ENCODE results near the gene DIPK1A. TPM values are rescaled to one million over a fixed set of nuclear protein-coding genes. Genes with fewer than 3 reads are reported as not detected.

Gene DIPK1A
- total RNA-seq, 1 donor from 2014 or later = 3.6 TPM

DNA sequence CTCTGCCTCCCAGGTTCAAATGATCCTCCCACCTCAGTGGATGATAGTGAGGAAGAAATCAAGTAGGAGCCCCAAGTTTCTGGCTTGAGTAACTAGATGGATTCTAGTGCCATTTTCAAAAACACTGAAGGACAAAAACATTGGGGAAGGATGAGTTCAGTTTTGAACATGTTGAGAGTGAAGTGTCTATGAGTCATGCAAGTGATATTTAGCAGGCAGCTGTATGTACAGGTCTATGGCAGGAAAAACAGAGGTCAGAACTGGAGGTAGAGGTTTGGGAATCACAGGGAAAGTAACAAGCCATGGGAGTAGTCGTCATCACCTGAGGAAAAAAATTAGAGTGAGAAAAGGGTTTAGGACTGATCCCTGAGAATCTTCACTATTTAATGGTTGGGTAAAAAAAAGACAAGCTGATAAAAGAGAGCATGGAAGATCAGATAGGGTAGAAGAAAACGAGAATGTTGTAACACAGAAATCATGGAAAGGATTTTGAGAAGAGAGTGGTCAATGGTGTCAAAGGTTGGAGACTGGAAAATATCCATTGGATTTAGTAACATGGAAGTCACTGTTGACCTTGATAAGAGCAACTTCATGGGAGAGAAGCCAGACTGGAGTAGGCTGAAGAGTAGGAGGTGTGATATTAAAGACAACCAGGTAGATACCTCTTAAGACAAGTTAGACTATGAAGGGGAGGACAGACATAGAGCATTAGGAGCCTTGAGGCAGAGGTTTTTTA, 53.1 kb downstream of the DIPK1A start:
- no peak overlapping the region for H3K9ac ChIP-seq
- no peaks in the 10 kb centered on the region for H3K9me3 ChIP-seq (ENCODE audit: low read depth)
- no peak for DNase-seq (ENCODE audit: low spot score)
- H3K36me3 ChIP-seq = no peaks in the 10 kb centered on the region
- no peaks in the 10 kb centered on the region for H3K79me2 ChIP-seq (ENCODE audit: low read depth)
- Mint-ChIP-seq H3K4me1 (no peaks in the 10 kb centered on the region), H3K27ac (no peak overlapping the region), H3K4me3 (no peak overlapping the region), H3K9me3 (peaks cover 2% of the 10 kb centered on the region), H3K36me3 (no peaks in the 10 kb centered on the region), H3K27me3 (ENCODE audit: insufficient read depth, low read depth) (peaks cover 2% of the 10 kb centered on the region)
- no peak overlapping the region for H2AFZ ChIP-seq (replicated peaks)
- no peaks in the 10 kb centered on the region for H3F3A ChIP-seq (ENCODE audit: low read depth)
- no peak overlapping the region for H3K4me2 ChIP-seq
- H3K4me1 ChIP-seq = no peaks in the 10 kb centered on the region
- TF ChIP-seq EZH2 (IDR thresholded peaks at IDR 0.05) (no peak), EZH2phosphoT487 (IDR thresholded peaks at IDR 0.05) (no peak)
- TF ChIP-seq, protein P1, sequence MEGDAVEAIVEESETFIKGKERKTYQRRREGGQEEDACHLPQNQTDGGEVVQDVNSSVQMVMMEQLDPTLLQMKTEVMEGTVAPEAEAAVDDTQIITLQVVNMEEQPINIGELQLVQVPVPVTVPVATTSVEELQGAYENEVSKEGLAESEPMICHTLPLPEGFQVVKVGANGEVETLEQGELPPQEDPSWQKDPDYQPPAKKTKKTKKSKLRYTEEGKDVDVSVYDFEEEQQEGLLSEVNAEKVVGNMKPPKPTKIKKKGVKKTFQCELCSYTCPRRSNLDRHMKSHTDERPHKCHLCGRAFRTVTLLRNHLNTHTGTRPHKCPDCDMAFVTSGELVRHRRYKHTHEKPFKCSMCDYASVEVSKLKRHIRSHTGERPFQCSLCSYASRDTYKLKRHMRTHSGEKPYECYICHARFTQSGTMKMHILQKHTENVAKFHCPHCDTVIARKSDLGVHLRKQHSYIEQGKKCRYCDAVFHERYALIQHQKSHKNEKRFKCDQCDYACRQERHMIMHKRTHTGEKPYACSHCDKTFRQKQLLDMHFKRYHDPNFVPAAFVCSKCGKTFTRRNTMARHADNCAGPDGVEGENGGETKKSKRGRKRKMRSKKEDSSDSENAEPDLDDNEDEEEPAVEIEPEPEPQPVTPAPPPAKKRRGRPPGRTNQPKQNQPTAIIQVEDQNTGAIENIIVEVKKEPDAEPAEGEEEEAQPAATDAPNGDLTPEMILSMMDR (IDR thresholded peaks at IDR 0.05) = no peak
- no peak overlapping the region for H3K4me3 ChIP-seq
- no peak overlapping the region for H3K27ac ChIP-seq
- H4K20me1 ChIP-seq (ENCODE audit: low read depth) = no peaks in the 10 kb centered on the region
- H3K27me3 ChIP-seq = no peaks in the 10 kb centered on the region

DNA sequence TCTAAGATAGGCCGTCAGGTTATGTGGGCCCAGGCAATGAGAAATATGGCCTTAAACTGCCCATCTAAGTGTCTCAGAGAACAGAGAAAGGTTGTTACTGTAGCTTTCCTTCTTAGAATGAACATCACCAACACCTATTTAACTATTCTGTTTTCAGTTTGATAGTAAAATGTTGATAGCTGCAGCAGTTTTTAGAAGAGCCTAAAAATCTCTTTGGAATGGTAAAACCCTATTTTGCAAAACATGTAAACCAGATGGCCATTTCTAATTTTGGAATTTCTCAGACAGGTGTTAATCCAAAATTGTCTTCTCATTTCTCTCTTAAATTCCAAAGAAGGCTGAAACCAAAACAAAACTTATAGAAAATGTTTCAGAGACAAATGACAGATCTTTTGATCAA, 57.5 kb downstream of the DIPK1A start:
- H3K27me3 ChIP-seq = no peaks in the 10 kb centered on the region
- H2AFZ ChIP-seq (replicated peaks) = no peak overlapping the region
- Mint-ChIP-seq H3K4me3 (no peak overlapping the region), H3K9me3 (peaks cover 8% of the 10 kb centered on the region), H3K4me1 (no peaks in the 10 kb centered on the region), H3K27ac (no peak overlapping the region), H3K36me3 (no peaks in the 10 kb centered on the region), H3K27me3 (ENCODE audit: insufficient read depth, low read depth) (peaks cover 2% of the 10 kb centered on the region)
- no peaks in the 10 kb centered on the region for H3K36me3 ChIP-seq
- no peak overlapping the region for H3K27ac ChIP-seq
- H3K4me1 ChIP-seq = no peaks in the 10 kb centered on the region
- H3K4me2 ChIP-seq = no peak overlapping the region
- H3K9ac ChIP-seq = no peak overlapping the region
- H3K9me3 ChIP-seq (ENCODE audit: low read depth) = peaks cover 5% of the 10 kb centered on the region
- no peak for DNase-seq (ENCODE audit: low spot score)
- no peak for TF ChIP-seq EZH2phosphoT487 (IDR thresholded peaks at IDR 0.05)
- H3K4me3 ChIP-seq = no peak overlapping the region
- H3F3A ChIP-seq (ENCODE audit: low read depth) = no peaks in the 10 kb centered on the region
- no peaks in the 10 kb centered on the region for H3K79me2 ChIP-seq (ENCODE audit: low read depth)
- H4K20me1 ChIP-seq (ENCODE audit: low read depth) = no peaks in the 10 kb centered on the region

DNA sequence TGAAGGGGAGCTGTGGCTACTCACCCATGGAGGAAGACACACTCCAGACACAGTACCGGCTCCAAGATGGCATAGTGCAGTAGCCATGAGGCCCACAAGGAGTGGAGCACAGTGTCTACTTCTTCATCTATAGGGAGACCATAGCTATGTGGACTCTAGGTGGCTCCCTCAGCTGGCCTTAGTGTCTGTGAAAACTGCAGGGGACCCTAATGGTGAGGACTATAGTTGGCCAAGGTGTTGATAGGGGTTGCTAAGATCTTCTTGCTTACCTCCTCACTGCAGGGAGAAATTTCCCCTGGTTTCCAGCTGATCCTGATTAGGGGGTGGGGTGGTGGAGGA, 58.9 kb downstream of the DIPK1A start:
- H3K9ac ChIP-seq = no peak overlapping the region
- Mint-ChIP-seq H3K4me3 (no peak overlapping the region), H3K4me1 (no peaks in the 10 kb centered on the region), H3K27ac (no peak overlapping the region), H3K9me3 (peaks cover 8% of the 10 kb centered on the region), H3K27me3 (ENCODE audit: insufficient read depth, low read depth) (peaks cover 3% of the 10 kb centered on the region), H3K36me3 (no peaks in the 10 kb centered on the region)
- H2AFZ ChIP-seq (replicated peaks) = no peak overlapping the region
- H3K4me3 ChIP-seq = no peak overlapping the region
- H3K79me2 ChIP-seq (ENCODE audit: low read depth) = no peaks in the 10 kb centered on the region
- no peaks in the 10 kb centered on the region for H3K27me3 ChIP-seq
- no peak for DNase-seq (ENCODE audit: low spot score)
- no peaks in the 10 kb centered on the region for H3F3A ChIP-seq (ENCODE audit: low read depth)
- no peak overlapping the region for H3K27ac ChIP-seq
- no peaks in the 10 kb centered on the region for H3K36me3 ChIP-seq
- H4K20me1 ChIP-seq (ENCODE audit: low read depth) = no peaks in the 10 kb centered on the region
- H3K4me2 ChIP-seq = no peak overlapping the region
- TF ChIP-seq EZH2 (IDR thresholded peaks at IDR 0.05) = no peak
- TF ChIP-seq EZH2phosphoT487 (IDR thresholded peaks at IDR 0.05) = no peak
- TF ChIP-seq, protein P1 (IDR thresholded peaks at IDR 0.05) = no peak
- H3K4me1 ChIP-seq = no peaks in the 10 kb centered on the region
- H3K9me3 ChIP-seq (ENCODE audit: low read depth) = peaks cover 5% of the 10 kb centered on the region

DNA sequence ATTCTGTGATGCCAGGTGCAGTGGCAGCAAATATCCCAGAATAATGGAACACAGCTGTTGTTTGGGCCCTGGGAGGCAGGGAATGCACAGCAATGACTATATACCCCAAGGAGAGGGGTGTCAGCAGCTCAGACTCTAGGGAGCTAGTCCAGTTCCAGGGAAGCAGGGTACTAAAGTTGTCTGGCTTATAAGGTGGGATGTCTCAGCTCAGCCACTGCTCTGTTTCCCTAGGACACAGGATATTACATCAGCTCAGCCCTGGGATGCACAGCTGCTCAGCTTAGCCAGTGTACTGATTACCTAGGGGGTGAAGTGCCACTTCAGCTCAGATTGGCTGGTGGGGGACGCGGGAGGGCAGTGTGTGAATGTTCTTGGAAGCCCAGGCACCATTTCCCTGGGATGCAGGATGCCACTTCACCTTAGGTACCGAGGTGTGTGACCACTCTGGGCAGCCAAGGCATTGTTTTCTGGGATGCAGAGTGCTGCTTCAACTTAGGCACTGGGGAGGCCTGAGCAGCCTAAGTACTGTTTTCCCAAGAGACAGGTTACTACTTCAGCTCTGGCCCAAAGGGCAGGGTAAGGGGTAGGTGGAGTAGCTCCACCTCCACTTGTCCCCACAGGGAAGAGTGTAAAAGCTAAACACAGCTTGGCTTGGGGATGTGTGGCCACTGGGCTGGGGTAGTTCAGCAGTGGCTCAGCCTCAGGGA, 59.4 kb downstream of the DIPK1A start:
- TF ChIP-seq, protein P1 (IDR thresholded peaks at IDR 0.05) = no peak
- TF ChIP-seq EZH2 (IDR thresholded peaks at IDR 0.05) (no peak), EZH2phosphoT487 (IDR thresholded peaks at IDR 0.05) (no peak)
- peaks cover 3% of the 10 kb centered on the region for H3K27me3 Mint-ChIP-seq (ENCODE audit: insufficient read depth, low read depth)
- no peaks in the 10 kb centered on the region for H3K4me1 ChIP-seq
- peaks cover 8% of the 10 kb centered on the region for H3K9me3 Mint-ChIP-seq
- H3K4me2 ChIP-seq = no peak overlapping the region
- no peaks in the 10 kb centered on the region for H3K36me3 ChIP-seq
- no peak overlapping the region for H3K4me3 ChIP-seq
- H3K9me3 ChIP-seq (ENCODE audit: low read depth) = peaks cover 5% of the 10 kb centered on the region
- H4K20me1 ChIP-seq (ENCODE audit: low read depth) = no peaks in the 10 kb centered on the region
- no peak for DNase-seq (ENCODE audit: low spot score)
- no peak overlapping the region for H3K27ac Mint-ChIP-seq
- H3K27ac ChIP-seq = no peak overlapping the region
- no peak overlapping the region for H3K4me3 Mint-ChIP-seq
- H2AFZ ChIP-seq (replicated peaks) = no peak overlapping the region
- H3K4me1 Mint-ChIP-seq = no peaks in the 10 kb centered on the region
- H3K79me2 ChIP-seq (ENCODE audit: low read depth) = no peaks in the 10 kb centered on the region
- no peaks in the 10 kb centered on the region for H3F3A ChIP-seq (ENCODE audit: low read depth)
- H3K36me3 Mint-ChIP-seq = no peaks in the 10 kb centered on the region
- H3K9ac ChIP-seq = no peak overlapping the region
- no peaks in the 10 kb centered on the region for H3K27me3 ChIP-seq

All from neural progenitor cell (in vitro differentiated cells).